ENCODE measurements around the gene TRAPPC12. TPM values are rescaled to one million over a fixed set of nuclear protein-coding genes. Genes with fewer than 3 reads are reported as not detected.

Gene TRAPPC12
- total RNA-seq, 2 donors from 2014 or later = 66.5 to 80.4 TPM

GRCh38 chr2:3523551-3524041 lies 144.1 kb downstream of the TRAPPC12 start:
- peaks cover 2% of the 10 kb centered on the region for H3K36me3 Mint-ChIP-seq (ENCODE audit: low read depth)
- H3K4me3 Mint-ChIP-seq = no peak overlapping the region
- H3K27ac Mint-ChIP-seq = no peak overlapping the region
- DNase-seq (no peak), ATAC-seq (no peak)
- H3K4me1 Mint-ChIP-seq = peaks cover 25% of the 10 kb centered on the region
- H3K9me3 ChIP-seq (ENCODE audit: control insufficient read depth, low read length, poor library complexity, severe bottlenecking) = no peaks in the 10 kb centered on the region
- no peaks in the 10 kb centered on the region for H3K27me3 Mint-ChIP-seq

GRCh38 chr2:3526871-3527270 lies 147.4 kb downstream of the TRAPPC12 start:
- DNase-seq (no peak), ATAC-seq (no peak)
- H3K36me3 Mint-ChIP-seq (ENCODE audit: low read depth) = no peaks in the 10 kb centered on the region
- no peaks in the 10 kb centered on the region for H3K27me3 Mint-ChIP-seq
- H3K27ac Mint-ChIP-seq = no peak overlapping the region
- H3K4me1 Mint-ChIP-seq = peaks cover 9% of the 10 kb centered on the region
- H3K4me3 Mint-ChIP-seq = no peak overlapping the region
- no peaks in the 10 kb centered on the region for H3K9me3 ChIP-seq (ENCODE audit: control insufficient read depth, low read length, poor library complexity, severe bottlenecking)

- Mint-ChIP-seq H3K27ac (no peak overlapping the region), H3K27me3 (no peaks in the 10 kb centered on the region), H3K36me3 (ENCODE audit: low read depth) (no peaks in the 10 kb centered on the region), H3K4me1 (peaks cover 9% of the 10 kb centered on the region), H3K4me3 (no peak overlapping the region)
- DNase-seq (no peak), ATAC-seq (no peak)
- no peaks in the 10 kb centered on the region for H3K9me3 ChIP-seq (ENCODE audit: control insufficient read depth, low read length, poor library complexity, severe bottlenecking)
Measured at GRCh38 chr2:3527886-3528785, 148.6 kb downstream of the TRAPPC12 start.

Other genes starting within 250 kb of the TRAPPC12 start
- 10 to 100 TPM; 25.1 to 28.5 TPM for gene EIPR1, start 1.9 kb upstream of the TRAPPC12 start, total RNA-seq
- gene ADI1, start 139.8 kb downstream of the TRAPPC12 start, total RNA-seq = 10 to 100 TPM; 27.0 to 33.0 TPM
- 10 to 100 TPM; 25.9 to 32.9 TPM for gene RNASEH1, start 178.6 kb downstream of the TRAPPC12 start, total RNA-seq
- gene RPS7, start 195.6 kb downstream of the TRAPPC12 start, total RNA-seq = 1,000 to 10,000 TPM; 1,710 to 1,803 TPM
- not detected for gene COLEC11, start 215.4 kb downstream of the TRAPPC12 start, total RNA-seq